HG02973 (cell line): ENCODE results near the gene SUPT4H1.
"Not testable (repeated sequence)": the region's sequence is repeated elsewhere in the genome, so short reads cannot be mapped to it uniquely, and the experiment has no call there.

Experiments
- ATAC-seq: cut with Tn5 transposase; IDR thresholded peaks from one replicate; pipeline ENCODE4 v1.9.1; 2021; ENCODE audit warnings: moderate library complexity; ENCODE audit not compliant: unreplicated experiment

SUPT4H1 gene

GRCh38 chr17:58341861-58342475 is 10.0 kb downstream of the SUPT4H1 start:
- ATAC-seq: no peak

- ATAC-seq: not testable (repeated sequence)
Observed at GRCh38 chr17:58341136-58341860, 10.7 kb downstream of the SUPT4H1 start.

- ATAC-seq: no peak
Observed at GRCh38 chr17:58340405-58340876, 11.6 kb downstream of the SUPT4H1 start.

GRCh38 chr17:58339755-58340404 is 12.1 kb downstream of the SUPT4H1 start:
- no peak for ATAC-seq

GRCh38 chr17:58338841-58339754 is 12.9 kb downstream of the SUPT4H1 start:
- peak; percentile 25 for ATAC-seq

- ATAC-seq: no peak
Observed at GRCh38 chr17:58338454-58338840, 13.6 kb downstream of the SUPT4H1 start.

- ATAC-seq: peak; percentile 54
Observed at GRCh38 chr17:58337600-58338453, 14.2 kb downstream of the SUPT4H1 start.

- no peak for ATAC-seq
Observed at GRCh38 chr17:58337210-58337599, 14.8 kb downstream of the SUPT4H1 start.

GRCh38 chr17:58336456-58337209 is 15.4 kb downstream of the SUPT4H1 start:
- ATAC-seq: no peak

GRCh38 chr17:58335779-58336455 is 16.1 kb downstream of the SUPT4H1 start:
- ATAC-seq: no peak

GRCh38 chr17:58335061-58335731 is 16.8 kb downstream of the SUPT4H1 start:
- ATAC-seq: no peak

GRCh38 chr17:58334661-58335060 is 17.3 kb downstream of the SUPT4H1 start:
- ATAC-seq: no peak

GRCh38 chr17:58334256-58334655 is 17.7 kb downstream of the SUPT4H1 start:
- no peak for ATAC-seq

GRCh38 chr17:58333736-58334207 is 18.2 kb downstream of the SUPT4H1 start:
- no peak for ATAC-seq

- ATAC-seq: no peak
Observed at GRCh38 chr17:58332778-58333735, 18.9 kb downstream of the SUPT4H1 start.

GRCh38 chr17:58331815-58332777 is 19.9 kb downstream of the SUPT4H1 start:
- ATAC-seq: no peak
